Mucosa of descending colon (tissue), 3 donors: ENCODE measurements around the gene INSRR. TPM values are rescaled to one million over a fixed set of nuclear protein-coding genes. Genes with fewer than 3 reads are reported as not detected.
A peak's percentile ranks its signal among the peaks of the same experiment; 100 is the strongest.

Experiments used
- ATAC-seq: fragments of 200-7000 bp; cut with Tn5 transposase; one replicate; pipeline ENCODE4 v1.9.1; 2020; ENCODE audit warnings: mild to moderate bottlenecking, moderate library complexity
- DNase-seq, 3 donors: peaks; one replicate each; pipeline ENCODE4 v3.0.0-alpha.2; 2020
- H3K36me3 ChIP-seq: fragments of 200-600 bp; one replicate; pipeline ENCODE4 v1.8.0; 2021; ENCODE audit warnings: low read depth, mild to moderate bottlenecking
- H3K4me1 ChIP-seq: fragments of 200-600 bp; one replicate; pipeline ENCODE4 v1.8.0; 2021; ENCODE audit warnings: low read depth, mild to moderate bottlenecking
- H3K4me3 ChIP-seq: fragments of 200-600 bp; one replicate; pipeline ENCODE4 v1.8.0; 2021; ENCODE audit warnings: mild to moderate bottlenecking
- H3K9me3 ChIP-seq: fragments of 200-600 bp; one replicate; pipeline ENCODE4 v1.8.0; 2021; ENCODE audit warnings: mild to moderate bottlenecking
- intact Hi-C, 2 donors: fragments of 100-400 bp; cut with DNase I in 1 of 2; cut with micrococcal nuclease in 1 of 2; formaldehyde crosslinking; loops; one replicate each; pipeline versions ENCODE4 v1.11.0 to v1.11.1; 2022; cut with DNase I, micrococcal nuclease
- total RNA-seq, 3 donors: library from RNA; stranded (reverse); fragmentation: NEBNext Ultra II Directional in 2 of 3; extraction: Animal tissue kit (Norgen Biotek cat#: 25700) in 2 of 3; gene quantifications; one replicate each; pipeline versions ENCODE4 v1.2.1 to v1.2.4, GENCODE V29; 2021 to 2023
- TF ChIP-seq, protein P1 (sequence below): fragments of 200-600 bp; IDR thresholded peaks from one replicate; pipeline ENCODE4 v1.8.0; 2022; ENCODE audit warnings: antibody characterized with exemption, mild to moderate bottlenecking
- donor health status: DM: no; HTN: no; CAD: no; lungs with moderate emphysema.
- donor health status: DM: no; HTN: no; CAD: no.
- donor health status: DM: no; HTN: yes; CAD: no.

Gene INSRR
- total RNA-seq, 3 donors from 2014 or later: 0.06 to 0.09 TPM; not detected in 1

GRCh38 chr1:156851779-156852417 lies 7.0 kb downstream of the INSRR start:
- Histone ChIP-seq H3K9me3 (no peaks in the 10 kb centered on the region), H3K36me3 (no peaks in the 10 kb centered on the region), H3K4me1 (no peaks in the 10 kb centered on the region), H3K4me3 (no peak overlapping the region)
- ATAC-seq: peak; percentile 45
- DNase-seq: no peak
- TF ChIP-seq, protein P1, sequence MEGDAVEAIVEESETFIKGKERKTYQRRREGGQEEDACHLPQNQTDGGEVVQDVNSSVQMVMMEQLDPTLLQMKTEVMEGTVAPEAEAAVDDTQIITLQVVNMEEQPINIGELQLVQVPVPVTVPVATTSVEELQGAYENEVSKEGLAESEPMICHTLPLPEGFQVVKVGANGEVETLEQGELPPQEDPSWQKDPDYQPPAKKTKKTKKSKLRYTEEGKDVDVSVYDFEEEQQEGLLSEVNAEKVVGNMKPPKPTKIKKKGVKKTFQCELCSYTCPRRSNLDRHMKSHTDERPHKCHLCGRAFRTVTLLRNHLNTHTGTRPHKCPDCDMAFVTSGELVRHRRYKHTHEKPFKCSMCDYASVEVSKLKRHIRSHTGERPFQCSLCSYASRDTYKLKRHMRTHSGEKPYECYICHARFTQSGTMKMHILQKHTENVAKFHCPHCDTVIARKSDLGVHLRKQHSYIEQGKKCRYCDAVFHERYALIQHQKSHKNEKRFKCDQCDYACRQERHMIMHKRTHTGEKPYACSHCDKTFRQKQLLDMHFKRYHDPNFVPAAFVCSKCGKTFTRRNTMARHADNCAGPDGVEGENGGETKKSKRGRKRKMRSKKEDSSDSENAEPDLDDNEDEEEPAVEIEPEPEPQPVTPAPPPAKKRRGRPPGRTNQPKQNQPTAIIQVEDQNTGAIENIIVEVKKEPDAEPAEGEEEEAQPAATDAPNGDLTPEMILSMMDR: no peak
- intact Hi-C loops: no loop called here

- TF ChIP-seq, protein P1: no peak
- Histone ChIP-seq H3K4me3 (no peak overlapping the region), H3K9me3 (no peaks in the 10 kb centered on the region), H3K4me1 (no peaks in the 10 kb centered on the region), H3K36me3 (no peaks in the 10 kb centered on the region)
- ATAC-seq: no peak
- DNase-seq: no peak
- intact Hi-C loops: no loop called here
These were observed 9.8 kb downstream of the INSRR start for GRCh38 chr1:156849151-156849496.

GRCh38 chr1:156848461-156849150 lies 10.3 kb downstream of the INSRR start:
- no peaks in the 10 kb centered on the region for H3K9me3 ChIP-seq
- TF ChIP-seq, protein P1: no peak
- DNase-seq (peak; percentile 71 to 85 (median 77)), ATAC-seq (peak; percentile 70)
- intact Hi-C loops: no loop called here
- H3K36me3 ChIP-seq: no peaks in the 10 kb centered on the region
- no peak overlapping the region for H3K4me3 ChIP-seq
- no peaks in the 10 kb centered on the region for H3K4me1 ChIP-seq

- TF ChIP-seq, protein P1: no peak
- intact Hi-C loops: no loop called here
These were observed 11.1 kb downstream of the INSRR start for GRCh38 chr1:156847591-156848460.

DNA sequence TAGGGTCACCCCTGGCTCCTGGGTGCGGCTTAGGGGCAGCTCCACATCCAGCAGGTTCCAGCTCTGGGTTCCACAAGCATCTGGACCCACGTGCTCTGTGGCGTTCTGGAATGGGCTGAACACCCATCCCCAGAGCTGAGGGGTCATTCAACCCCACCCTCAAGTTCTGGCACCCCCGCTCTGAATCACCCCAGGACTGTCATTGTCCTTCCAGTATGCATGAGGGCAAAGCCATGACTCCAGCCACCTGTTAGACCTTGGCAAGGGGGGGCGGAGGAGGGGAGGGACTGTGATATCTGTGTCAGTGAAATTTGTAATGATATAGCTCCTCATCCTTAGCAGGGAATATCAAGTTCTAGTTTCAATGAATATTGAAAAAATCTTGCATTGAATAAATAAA lies 12.3 kb downstream of the INSRR start:
- DNase-seq: no peak

More at GRCh38 chr1:156847591-156848460, 11.1 kb downstream of the INSRR start:
- ATAC-seq (no peak), DNase-seq (no peak)
- H3K9me3 ChIP-seq: no peaks in the 10 kb centered on the region
- H3K4me1 ChIP-seq: no peaks in the 10 kb centered on the region
- H3K4me3 ChIP-seq: no peak overlapping the region
- no peaks in the 10 kb centered on the region for H3K36me3 ChIP-seq

More for the DNA sequence above, 12.3 kb downstream of the INSRR start:
- TF ChIP-seq, protein P1: no peak
- intact Hi-C loops: no loop called here
- ATAC-seq: no peak
- Histone ChIP-seq H3K9me3 (no peaks in the 10 kb centered on the region), H3K4me1 (no peaks in the 10 kb centered on the region), H3K36me3 (no peaks in the 10 kb centered on the region), H3K4me3 (no peak overlapping the region)
